Osteoblast (primary cell): ENCODE measurements around the gene RXFP4. TPM values are rescaled to one million over a fixed set of nuclear protein-coding genes. Genes with fewer than 3 reads are reported as not detected.

Source experiments
- DNase-seq: peaks from one replicate; pipeline ENCODE4 v3.0.0; 2011; ENCODE audit warnings: low spot score, mixed read lengths; ENCODE audit not compliant: insufficient read length; ENCODE audit errors: missing footprints
- H2AFZ ChIP-seq: 2 replicates; pipeline ENCODE4 v1.6.0; 2011; ENCODE audit warnings: mild to moderate bottlenecking, low read length
- H3K27ac ChIP-seq: 2 replicates; pipeline ENCODE4 v1.5.1; 2011; ENCODE audit warnings: mild to moderate bottlenecking, low read depth, low read length, moderate library complexity
- H3K27me3 ChIP-seq: 2 replicates; pipeline ENCODE4 v1.6.0; 2012; ENCODE audit warnings: mild to moderate bottlenecking, control low read depth, inconsistent platforms, low read length, moderate library complexity; ENCODE audit not compliant: insufficient read depth
- H3K36me3 ChIP-seq: 2 replicates; pipeline ENCODE4 v1.5.1; 2011; ENCODE audit warnings: mild to moderate bottlenecking, low read length, control low read depth, moderate library complexity; ENCODE audit not compliant: insufficient read depth
- H3K4me1 ChIP-seq: 2 replicates; pipeline ENCODE4 v1.5.1; 2011; ENCODE audit warnings: mild to moderate bottlenecking, low read length, control low read depth, moderate library complexity; ENCODE audit not compliant: insufficient read depth
- H3K4me2 ChIP-seq: 2 replicates; pipeline ENCODE4 v1.6.0; 2011; ENCODE audit warnings: mild to moderate bottlenecking, low read length; ENCODE audit not compliant: insufficient read depth
- H3K4me3 ChIP-seq: fragments of 200-600 bp; sonication (generic); 3 replicates; pipeline ENCODE4 v1.5.1; 2012; ENCODE audit warnings: mild to moderate bottlenecking, low read length, inconsistent platforms; ENCODE audit not compliant: insufficient read depth
- H3K79me2 ChIP-seq: 2 replicates; pipeline ENCODE4 v1.6.0; 2012; ENCODE audit warnings: mild to moderate bottlenecking, low read length, control low read depth, inconsistent platforms; ENCODE audit not compliant: insufficient read depth
- H3K9me3 ChIP-seq: 2 replicates; pipeline ENCODE4 v1.5.1; 2011; ENCODE audit warnings: low read depth, low read length, control low read depth
- H4K20me1 ChIP-seq: 2 replicates; pipeline ENCODE4 v1.6.0; 2012; ENCODE audit warnings: mild to moderate bottlenecking, low read length, control low read depth; ENCODE audit not compliant: insufficient read depth
- CTCF ChIP-seq: IDR thresholded peaks from 2 replicates; pipeline ENCODE4 v1.5.1; 2011; ENCODE audit warnings: mild to moderate bottlenecking, low read depth, low read length, moderate library complexity; ENCODE audit errors: extremely low read depth
- small RNA-seq: library from RNA; depleted of rRNA; stranded (forward); fragments of <200 nt; gene quantifications from one replicate; pipeline ENCODE3, GENCODE V24; 2012
- total RNA-seq: library from RNA; depleted of rRNA; stranded (reverse); fragments of >200 nt; gene quantifications from 2 replicates; pipeline ENCODE4 v1.2.3, GENCODE V29; 2012

RXFP4 gene
- total RNA-seq, 1 donor: not detected

GRCh38 chr1:155990005-155990739, 48.7 kb downstream of the RXFP4 start:
- H3K4me2 ChIP-seq: no peak overlapping the region
- DNase-seq: no peak
- no peaks in the 10 kb centered on the region for H3K36me3 ChIP-seq
- H3K27me3 ChIP-seq: no peaks in the 10 kb centered on the region
- no peak overlapping the region for H3K27ac ChIP-seq
- no peaks in the 10 kb centered on the region for H3K79me2 ChIP-seq
- H3K4me1 ChIP-seq: peaks cover 12% of the 10 kb centered on the region
- H4K20me1 ChIP-seq: no peaks in the 10 kb centered on the region
- no peak overlapping the region for H3K4me3 ChIP-seq
- TF ChIP-seq CTCF: no peak
- H2AFZ ChIP-seq: no peak overlapping the region
- no peaks in the 10 kb centered on the region for H3K9me3 ChIP-seq

Small RNA genes lying within 50 kb of the gene (small RNA-seq; reads per million reads assigned to genes)
- gene MIR6738 (not detected), gene RF00015 (not detected), gene SCARNA4 (not detected), gene SNORA80E (119 reads per million, percentile 97 among the genes with 10 or more reads in this experiment)

Other genes with a start within 250 kb of the RXFP4 start
- 39.4 and 44.2 TPM in 2 replicates for gene GON4L, start 84.4 kb upstream of the RXFP4 start, total RNA-seq
- 33.3 and 34.5 TPM in 2 replicates for gene SYT11, start 82.1 kb upstream of the RXFP4 start, total RNA-seq
- gene RIT1, start 30.3 kb upstream of the RXFP4 start, total RNA-seq: 36.9 and 39.5 TPM in 2 replicates
- 32.7 and 37.3 TPM in 2 replicates for gene KHDC4, start 7.2 kb upstream of the RXFP4 start, total RNA-seq
- gene ARHGEF2, start 36.9 kb downstream of the RXFP4 start, total RNA-seq: 166 and 183 TPM in 2 replicates
- 332 and 415 TPM in 2 replicates for gene SSR2, start 79.3 kb downstream of the RXFP4 start, total RNA-seq
- 10.6 and 13.0 TPM in 2 replicates for gene UBQLN4, start 112.2 kb downstream of the RXFP4 start, total RNA-seq
- 36.6 and 40.1 TPM in 2 replicates for gene LAMTOR2, start 113.1 kb downstream of the RXFP4 start, total RNA-seq
- not detected in 2 replicates for gene RAB25, start 119.5 kb downstream of the RXFP4 start, total RNA-seq
- gene MEX3A, start 140.8 kb downstream of the RXFP4 start, total RNA-seq: 0.88 and 1.1 TPM in 2 replicates
- 774 and 854 TPM in 2 replicates for gene LMNA, start 173.1 kb downstream of the RXFP4 start, total RNA-seq
- gene SEMA4A, start 211.9 kb downstream of the RXFP4 start, total RNA-seq: 1.5 and 1.8 TPM in 2 replicates